Prostate gland (tissue), 2 donors: ENCODE data around the gene XPO4.
"Not testable (repeated sequence)": the region's sequence is repeated elsewhere in the genome, so short reads cannot be mapped to it uniquely, and the experiment has no call there.

Source experiments
- POLR2A ChIP-seq: fragments of 450-650 bp; IDR thresholded peaks from one replicate; pipeline ENCODE4 v1.6.1; 2016; ENCODE audit warnings: antibody characterized with exemption, mild to moderate bottlenecking
- POLR2AphosphoS5 ChIP-seq: sonication (generic); formaldehyde crosslinking; IDR thresholded peaks from one replicate; pipeline ENCODE4 v1.6.1; 2017; ENCODE audit warnings: antibody characterized with exemption
- TF ChIP-seq, protein P1 (sequence below), 4 experiments: fragments of 200-600 bp in 2 of 4; fragments of 450-650 bp in 2 of 4; sonication (generic) in 2 of 4; IDR thresholded peaks; 1 replicate in 3 of 4; 2 replicates in 1 of 4; pipeline ENCODE4 v1.5.1; 2016 to 2019; ENCODE audit warnings: antibody characterized with exemption in 4 of 4, mild to moderate bottlenecking in 2 of 4, moderate library complexity in 2 of 4

DNA sequence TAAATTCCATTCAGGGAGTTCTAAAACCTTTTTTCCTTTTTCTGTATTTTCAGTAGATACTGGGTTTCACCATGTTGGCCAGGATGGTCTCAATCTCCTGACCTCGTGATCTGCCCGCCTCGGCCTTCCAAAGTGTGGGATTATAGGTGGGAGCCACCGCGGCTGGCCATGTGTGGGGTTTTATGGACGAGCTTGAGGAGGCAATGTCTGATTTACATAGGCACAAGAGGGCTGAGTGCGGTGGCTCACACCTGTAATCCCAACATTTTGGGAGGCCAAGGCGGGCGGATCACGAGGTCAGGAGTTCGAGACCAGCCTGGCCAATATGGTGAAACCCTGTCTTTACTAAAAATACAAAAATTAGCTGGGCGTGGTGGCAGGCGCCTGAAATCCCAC, 22.8 kb upstream of the XPO4 start:
- TF ChIP-seq, protein P1, sequence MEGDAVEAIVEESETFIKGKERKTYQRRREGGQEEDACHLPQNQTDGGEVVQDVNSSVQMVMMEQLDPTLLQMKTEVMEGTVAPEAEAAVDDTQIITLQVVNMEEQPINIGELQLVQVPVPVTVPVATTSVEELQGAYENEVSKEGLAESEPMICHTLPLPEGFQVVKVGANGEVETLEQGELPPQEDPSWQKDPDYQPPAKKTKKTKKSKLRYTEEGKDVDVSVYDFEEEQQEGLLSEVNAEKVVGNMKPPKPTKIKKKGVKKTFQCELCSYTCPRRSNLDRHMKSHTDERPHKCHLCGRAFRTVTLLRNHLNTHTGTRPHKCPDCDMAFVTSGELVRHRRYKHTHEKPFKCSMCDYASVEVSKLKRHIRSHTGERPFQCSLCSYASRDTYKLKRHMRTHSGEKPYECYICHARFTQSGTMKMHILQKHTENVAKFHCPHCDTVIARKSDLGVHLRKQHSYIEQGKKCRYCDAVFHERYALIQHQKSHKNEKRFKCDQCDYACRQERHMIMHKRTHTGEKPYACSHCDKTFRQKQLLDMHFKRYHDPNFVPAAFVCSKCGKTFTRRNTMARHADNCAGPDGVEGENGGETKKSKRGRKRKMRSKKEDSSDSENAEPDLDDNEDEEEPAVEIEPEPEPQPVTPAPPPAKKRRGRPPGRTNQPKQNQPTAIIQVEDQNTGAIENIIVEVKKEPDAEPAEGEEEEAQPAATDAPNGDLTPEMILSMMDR (IDR thresholded peaks at IDR 0.05) = not testable (repeated sequence)
- not testable (repeated sequence) for TF ChIP-seq POLR2AphosphoS5, POLR2A
